ENCODE data around the gene NEDD4L.
"Not testable (repeated sequence)": the region's sequence is repeated elsewhere in the genome, so short reads cannot be mapped to it uniquely, and the experiment has no call there.

The NEDD4L gene

GRCh38 chr18:58042826-58043490, 1.1 kb upstream of the NEDD4L start:
- no peak for DNase-seq
- H3K27ac Mint-ChIP-seq = peak overlapping the region; percentile 66
- H3K27me3 Mint-ChIP-seq = peaks cover 30% of the 10 kb centered on the region
- H3K9me3 Mint-ChIP-seq = no peaks in the 10 kb centered on the region
- peak overlapping the region; percentile 84 for H3K4me3 Mint-ChIP-seq
- peaks cover 27% of the 10 kb centered on the region for H3K4me1 Mint-ChIP-seq (ENCODE audit: low read depth)
- H3K36me3 Mint-ChIP-seq (ENCODE audit: low read depth) = peaks cover 4% of the 10 kb centered on the region

DNA sequence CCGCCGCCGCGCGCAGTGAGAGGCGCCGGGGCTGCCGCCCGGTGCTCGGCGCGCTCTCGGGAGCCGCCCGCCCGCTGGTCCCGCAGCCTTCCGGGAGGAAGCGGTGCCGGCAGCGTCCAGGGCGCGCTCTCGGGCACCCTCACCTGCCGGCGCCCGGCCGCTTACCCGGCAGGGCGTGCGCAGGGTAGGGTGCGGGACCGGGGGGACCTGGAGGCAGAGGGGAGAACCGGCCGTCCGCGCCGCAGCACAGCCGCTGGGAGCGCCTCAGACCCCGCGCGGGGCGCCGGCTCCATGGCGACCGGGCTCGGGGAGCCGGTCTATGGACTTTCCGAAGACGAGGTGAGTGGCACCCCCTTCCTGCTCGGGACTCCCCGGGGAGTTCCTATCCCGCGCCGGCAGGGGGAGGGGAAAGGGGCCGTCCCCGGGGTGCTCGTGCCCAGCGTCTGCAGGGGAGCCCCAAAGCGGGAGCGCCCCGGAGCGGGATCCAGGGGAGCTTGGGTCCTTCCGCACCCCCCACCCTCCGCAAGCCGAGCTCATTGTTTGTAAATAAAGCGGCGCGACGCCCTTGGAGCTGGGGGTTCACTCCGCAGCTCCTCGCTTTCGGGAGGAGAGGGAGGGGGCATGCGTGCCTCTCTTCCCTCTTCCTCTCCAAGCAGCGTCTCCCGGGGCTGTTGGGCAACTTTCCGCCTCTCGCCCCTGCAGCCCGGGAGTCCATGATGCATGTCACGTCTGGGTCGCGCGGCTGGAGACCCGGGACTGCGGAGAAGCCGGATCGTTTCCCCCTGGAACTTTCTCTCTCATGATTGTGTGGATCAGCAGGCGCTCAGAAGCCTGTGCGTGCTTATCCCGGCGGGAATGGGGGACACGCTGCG, 580 bp downstream of the NEDD4L start:
- DNase-seq = peak; percentile 66
- H3K27me3 Mint-ChIP-seq = peaks cover 30% of the 10 kb centered on the region

GRCh38 chr18:58045242-58046092, 1.4 kb downstream of the NEDD4L start:
- H3K4me1 Mint-ChIP-seq (ENCODE audit: low read depth) = peaks cover 27% of the 10 kb centered on the region
- H3K4me3 Mint-ChIP-seq = peak overlapping the region; percentile 87
- H3K36me3 Mint-ChIP-seq (ENCODE audit: low read depth) = peaks cover 4% of the 10 kb centered on the region
- H3K27me3 Mint-ChIP-seq = peaks cover 30% of the 10 kb centered on the region
- H3K27ac Mint-ChIP-seq = peak overlapping the region; percentile 79
- H3K9me3 Mint-ChIP-seq = no peaks in the 10 kb centered on the region
- peak; percentile 50 for DNase-seq

More for the DNA sequence above, 580 bp downstream of the NEDD4L start:
- peaks cover 27% of the 10 kb centered on the region for H3K4me1 Mint-ChIP-seq (ENCODE audit: low read depth)
- H3K9me3 Mint-ChIP-seq = no peaks in the 10 kb centered on the region
- H3K36me3 Mint-ChIP-seq (ENCODE audit: low read depth) = peaks cover 4% of the 10 kb centered on the region
- peak overlapping the region; percentile 87 for H3K4me3 Mint-ChIP-seq
- H3K27ac Mint-ChIP-seq = peak overlapping the region; percentile 79

DNA sequence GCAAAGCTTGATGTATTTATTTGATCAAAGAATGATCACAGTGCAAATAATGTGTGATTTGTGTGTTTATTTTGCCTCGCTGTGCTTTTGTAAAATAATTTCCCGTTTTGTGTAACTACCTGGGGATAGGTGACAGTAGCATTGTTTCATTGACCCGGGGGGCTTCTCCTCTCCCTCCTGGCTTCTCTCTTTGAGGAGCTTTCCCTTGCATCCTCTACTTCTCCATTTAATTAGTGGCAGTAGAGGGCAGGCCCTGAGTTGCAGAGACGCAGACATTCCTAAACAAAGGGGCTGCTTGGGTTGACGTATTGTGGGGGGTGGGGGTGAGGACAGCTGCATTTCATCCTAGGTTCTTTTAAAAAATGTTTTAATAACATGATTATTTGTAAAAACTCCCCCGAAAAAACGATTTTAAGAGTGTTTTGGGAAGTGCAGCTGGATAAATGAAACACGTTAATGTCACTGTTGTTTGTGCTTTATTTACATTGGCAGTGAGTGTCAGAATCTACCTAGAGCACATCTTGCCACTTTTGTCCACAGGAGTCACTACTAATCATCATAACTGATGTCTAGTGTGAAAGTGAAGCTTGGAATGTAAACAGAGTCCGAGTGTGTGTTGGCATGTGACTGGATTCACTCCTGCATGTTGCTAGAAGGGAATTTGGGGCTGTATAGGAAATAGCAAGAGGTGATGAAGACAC, 2.2 kb downstream of the NEDD4L start:
- H3K27ac Mint-ChIP-seq = no peak overlapping the region
- H3K27me3 Mint-ChIP-seq = peaks cover 30% of the 10 kb centered on the region
- peaks cover 4% of the 10 kb centered on the region for H3K36me3 Mint-ChIP-seq (ENCODE audit: low read depth)
- DNase-seq = no peak
- H3K4me3 Mint-ChIP-seq = peak overlapping the region; percentile 87
- H3K9me3 Mint-ChIP-seq = no peaks in the 10 kb centered on the region
- H3K4me1 Mint-ChIP-seq (ENCODE audit: low read depth) = peaks cover 27% of the 10 kb centered on the region

DNA sequence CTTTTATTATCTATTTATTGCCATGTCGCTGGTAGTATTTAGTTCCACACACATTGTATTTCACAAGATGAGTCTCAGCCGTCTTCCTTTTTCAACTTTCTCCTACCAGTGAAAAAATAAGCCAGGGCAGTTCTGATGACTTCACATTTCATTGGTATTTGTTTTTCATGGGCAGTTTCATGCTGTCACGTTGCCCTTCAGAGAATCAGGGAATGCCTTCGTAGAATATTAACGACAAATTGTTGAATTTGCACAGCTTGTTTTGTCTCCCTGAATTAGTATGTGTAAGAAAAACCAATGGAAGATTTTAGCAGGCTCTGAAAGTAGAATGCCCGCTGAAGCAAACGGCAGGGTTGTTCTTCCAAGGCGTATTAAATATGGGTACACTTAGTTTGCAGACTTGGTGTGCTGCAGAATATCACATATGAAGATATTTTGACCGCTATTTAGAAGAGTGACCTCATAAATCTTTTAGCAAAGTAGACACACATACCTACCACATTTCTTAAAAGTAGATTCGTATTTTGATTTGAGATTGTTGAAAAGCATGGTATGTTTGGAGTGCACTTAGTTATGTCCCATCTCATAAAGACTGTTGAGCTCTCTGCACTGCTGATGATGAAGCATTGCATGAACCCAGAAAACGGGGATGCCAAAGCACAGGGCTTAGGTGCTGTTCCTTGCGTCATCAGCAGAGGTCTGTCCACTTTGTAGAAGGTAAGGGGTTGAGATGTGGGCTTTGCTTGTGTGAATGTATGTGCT, 2.9 kb downstream of the NEDD4L start:
- Mint-ChIP-seq H3K36me3 (ENCODE audit: low read depth) (peaks cover 4% of the 10 kb centered on the region), H3K4me1 (ENCODE audit: low read depth) (peaks cover 26% of the 10 kb centered on the region), H3K27me3 (peaks cover 30% of the 10 kb centered on the region), H3K27ac (no peak overlapping the region), H3K9me3 (no peaks in the 10 kb centered on the region), H3K4me3 (no peak overlapping the region)
- DNase-seq = no peak

DNA sequence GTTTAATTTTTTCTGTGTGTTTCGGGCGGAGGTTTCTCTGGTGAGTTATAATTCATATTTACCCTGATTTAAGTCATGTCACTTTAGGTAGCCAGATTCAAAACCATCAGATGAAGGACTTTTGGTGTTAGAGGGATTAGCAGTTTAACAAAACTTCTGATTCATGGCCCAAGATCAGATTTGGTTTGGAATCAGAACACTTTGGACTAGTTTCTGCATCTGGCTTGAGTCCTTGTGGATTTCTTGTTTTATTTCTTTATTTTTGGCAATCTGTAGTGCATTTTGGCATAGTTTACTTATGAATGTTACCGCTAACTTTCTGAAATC, 3.5 kb downstream of the NEDD4L start:
- no peak for DNase-seq
- Mint-ChIP-seq H3K4me1 (ENCODE audit: low read depth) (peaks cover 28% of the 10 kb centered on the region), H3K27me3 (peaks cover 30% of the 10 kb centered on the region), H3K27ac (no peak overlapping the region), H3K4me3 (no peak overlapping the region), H3K36me3 (ENCODE audit: low read depth) (peaks cover 4% of the 10 kb centered on the region), H3K9me3 (no peaks in the 10 kb centered on the region)

DNA sequence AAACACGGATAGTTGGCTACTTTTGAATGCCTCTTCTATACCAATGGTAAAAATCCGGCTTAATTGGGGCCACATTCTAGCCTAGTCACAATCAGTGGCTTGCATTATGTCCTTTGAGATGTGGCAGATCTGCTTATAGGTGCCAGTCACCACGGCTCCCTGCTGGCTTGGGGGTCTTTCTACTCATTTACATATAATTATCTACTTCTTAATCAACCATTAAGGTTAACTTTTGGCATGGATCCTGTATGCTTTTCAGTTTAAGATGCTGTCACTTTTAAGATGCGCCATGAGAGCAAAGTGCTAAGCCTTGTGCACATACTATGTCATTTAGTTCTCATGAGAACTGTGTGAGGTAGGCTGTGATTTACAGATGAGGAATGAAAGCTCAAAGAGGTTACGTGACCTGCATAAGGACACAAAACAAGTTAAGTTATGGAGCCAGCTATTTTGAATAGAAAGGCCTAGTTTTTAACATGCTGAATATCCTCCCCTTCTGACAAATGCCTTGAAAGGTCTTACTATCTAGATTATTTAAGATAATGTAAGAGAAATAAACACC, 4.1 kb downstream of the NEDD4L start:
- no peaks in the 10 kb centered on the region for H3K9me3 Mint-ChIP-seq
- no peak for DNase-seq
- H3K4me1 Mint-ChIP-seq (ENCODE audit: low read depth) = peaks cover 23% of the 10 kb centered on the region
- peaks cover 24% of the 10 kb centered on the region for H3K27me3 Mint-ChIP-seq
- peaks cover 4% of the 10 kb centered on the region for H3K36me3 Mint-ChIP-seq (ENCODE audit: low read depth)
- H3K4me3 Mint-ChIP-seq = no peak overlapping the region
- H3K27ac Mint-ChIP-seq = no peak overlapping the region

DNA sequence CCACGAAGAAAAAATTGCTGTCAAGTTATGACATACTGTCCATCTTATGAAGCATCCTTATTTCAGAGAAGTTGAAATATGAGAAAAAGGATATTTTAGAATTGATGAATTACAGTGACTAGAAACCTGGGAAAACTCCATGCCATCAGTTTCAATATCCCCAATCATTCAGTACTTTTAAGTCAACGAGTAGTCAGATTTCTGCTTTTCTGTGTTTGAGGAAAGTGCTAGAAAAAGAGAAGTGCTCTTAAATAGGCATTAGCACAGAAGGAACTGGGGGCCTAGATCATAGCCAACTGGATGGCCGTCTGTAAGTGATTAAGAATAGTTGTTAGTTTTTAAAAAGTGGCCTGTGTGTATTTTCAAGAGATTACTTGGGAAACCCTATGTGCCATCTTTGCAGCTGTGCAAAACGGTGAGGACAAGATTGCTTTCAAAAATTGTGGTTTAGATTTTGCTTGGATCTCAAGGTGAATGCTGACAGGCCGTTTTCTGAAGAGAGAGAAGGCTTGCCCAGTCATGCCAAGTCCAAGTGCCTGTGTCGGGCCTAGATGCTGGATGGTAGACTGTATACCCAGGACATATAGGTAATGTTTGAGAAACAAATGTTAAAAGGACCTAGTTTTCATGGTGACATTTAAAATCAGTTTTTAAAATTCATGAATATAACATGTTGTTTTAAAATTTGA, 5.1 kb downstream of the NEDD4L start:
- H3K36me3 Mint-ChIP-seq (ENCODE audit: low read depth) = peaks cover 4% of the 10 kb centered on the region
- no peak for DNase-seq
- H3K4me3 Mint-ChIP-seq = no peak overlapping the region

DNA sequence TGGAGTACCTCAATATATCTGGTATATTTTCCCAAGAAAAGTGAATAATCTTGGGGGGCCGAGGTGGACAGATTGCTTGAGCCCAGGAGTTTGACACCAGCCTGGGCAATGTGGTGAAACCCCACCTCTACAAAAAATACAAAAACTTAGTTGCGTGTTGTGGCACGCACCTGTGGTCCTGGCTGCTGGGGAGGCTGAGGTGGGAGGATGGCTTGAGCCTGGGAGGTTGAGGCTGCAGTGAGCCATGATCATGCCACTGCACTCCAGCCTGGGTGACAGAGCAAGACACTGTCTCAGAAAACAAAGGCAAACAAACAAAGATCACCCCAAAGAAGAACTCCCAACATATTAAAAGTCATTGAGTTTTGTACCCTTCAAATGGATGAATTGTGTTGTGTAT, 6.9 kb downstream of the NEDD4L start:
- H3K9me3 Mint-ChIP-seq; H3K36me3 Mint-ChIP-seq (ENCODE audit: low read depth); H3K4me1 Mint-ChIP-seq (ENCODE audit: low read depth); H3K4me3 Mint-ChIP-seq; H3K27ac Mint-ChIP-seq; H3K27me3 Mint-ChIP-seq; DNase-seq: not testable (repeated sequence)

More for the DNA sequence above, 5.1 kb downstream of the NEDD4L start:
- Mint-ChIP-seq H3K27ac (no peak overlapping the region), H3K4me1 (ENCODE audit: low read depth) (peaks cover 19% of the 10 kb centered on the region), H3K27me3 (peaks cover 19% of the 10 kb centered on the region), H3K9me3 (no peaks in the 10 kb centered on the region)

- Mint-ChIP-seq H3K4me1 (ENCODE audit: low read depth) (peaks cover 6% of the 10 kb centered on the region), H3K27ac (no peak overlapping the region), H3K4me3 (no peak overlapping the region), H3K27me3 (peaks cover 4% of the 10 kb centered on the region), H3K9me3 (no peaks in the 10 kb centered on the region), H3K36me3 (ENCODE audit: low read depth) (no peaks in the 10 kb centered on the region)
- no peak for DNase-seq
These were observed 7.9 kb downstream of the NEDD4L start for GRCh38 chr18:58051765-58052460.

DNA sequence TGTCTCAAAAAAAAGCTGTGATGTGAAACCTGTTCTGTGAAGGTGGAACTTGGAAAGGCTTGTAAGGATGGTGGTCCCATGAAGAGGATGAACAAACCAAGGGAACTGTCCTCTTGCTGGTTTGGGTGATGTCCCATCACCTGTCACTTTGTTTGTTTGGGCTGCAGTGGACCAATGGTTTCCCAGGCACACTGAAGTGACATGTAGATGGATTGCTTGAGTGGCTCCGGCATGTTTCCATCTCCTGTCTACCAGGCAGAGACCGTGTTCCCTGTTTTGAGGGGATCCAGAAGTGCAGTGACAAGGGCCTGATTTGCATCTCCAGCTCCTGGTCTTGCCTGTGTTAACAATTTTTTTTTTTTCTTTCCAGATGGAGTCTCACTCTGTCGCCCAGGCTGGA, 8.9 kb downstream of the NEDD4L start:
- Mint-ChIP-seq H3K9me3 (no peaks in the 10 kb centered on the region), H3K36me3 (ENCODE audit: low read depth) (no peaks in the 10 kb centered on the region), H3K27ac (no peak overlapping the region), H3K4me1 (ENCODE audit: low read depth) (peaks cover 6% of the 10 kb centered on the region), H3K27me3 (peaks cover 4% of the 10 kb centered on the region), H3K4me3 (no peak overlapping the region)
- no peak for DNase-seq

GRCh38 chr18:58054041-58054781, 10.2 kb downstream of the NEDD4L start:
- Mint-ChIP-seq H3K27ac (no peak overlapping the region), H3K27me3 (peaks cover 4% of the 10 kb centered on the region), H3K4me1 (ENCODE audit: low read depth) (peaks cover 6% of the 10 kb centered on the region), H3K36me3 (ENCODE audit: low read depth) (no peaks in the 10 kb centered on the region), H3K4me3 (no peak overlapping the region), H3K9me3 (no peaks in the 10 kb centered on the region)
- DNase-seq = no peak
